Measurements from ENCODE around the gene COX6B1.

COX6B1 gene

DNA sequence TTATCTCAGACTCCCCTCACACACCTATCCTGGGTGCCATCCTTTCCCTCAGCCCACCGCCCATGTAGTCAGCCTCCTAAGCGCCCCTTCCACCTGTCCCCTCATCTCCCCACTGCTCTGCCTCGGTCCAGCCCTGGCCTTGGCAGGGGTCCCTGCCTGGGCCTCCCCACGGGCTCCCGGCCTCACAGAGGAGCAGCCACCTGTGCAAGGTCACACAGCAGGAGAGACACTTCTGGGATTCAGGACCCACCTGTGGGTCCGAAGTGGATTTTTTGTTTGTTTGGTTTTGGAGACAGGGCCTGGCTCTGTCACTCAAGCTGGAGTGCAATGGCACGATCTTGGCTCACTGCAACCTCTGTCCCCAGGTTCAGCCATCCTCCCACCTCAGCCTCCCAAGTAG is 17.5 kb downstream of the COX6B1 start:
- Histone ChIP-seq H3K27me3 (ENCODE audit: insufficient read depth, low read length, poor library complexity, severe bottlenecking) (no peaks in the 10 kb centered on the region), H3K4me3 (ENCODE audit: low read length, poor library complexity, severe bottlenecking) (no peak overlapping the region), H2AFZ (ENCODE audit: low read length) (no peak overlapping the region), H3K4me2 (ENCODE audit: low read depth, low read length, poor library complexity, severe bottlenecking) (no peak overlapping the region), H3F3A (ENCODE audit: low read depth) (no peaks in the 10 kb centered on the region), H4K20me1 (ENCODE audit: insufficient read depth, low read length, poor library complexity, severe bottlenecking) (no peaks in the 10 kb centered on the region), H3K9me2 (replicated peaks; ENCODE audit: low read depth, low read length) (no peaks in the 10 kb centered on the region), H3K4me1 (ENCODE audit: insufficient read depth, low read length, poor library complexity, severe bottlenecking) (no peaks in the 10 kb centered on the region), H3K9me3 (ENCODE audit: insufficient read depth, low read depth, low read length) (no peaks in the 10 kb centered on the region), H3K79me2 (ENCODE audit: insufficient read depth, low read length) (no peaks in the 10 kb centered on the region), H3K36me3 (ENCODE audit: insufficient read depth, low read length) (no peaks in the 10 kb centered on the region), H3K9ac (ENCODE audit: low read depth, low read length, poor library complexity, severe bottlenecking) (no peak overlapping the region)
- TF ChIP-seq, protein P1, sequence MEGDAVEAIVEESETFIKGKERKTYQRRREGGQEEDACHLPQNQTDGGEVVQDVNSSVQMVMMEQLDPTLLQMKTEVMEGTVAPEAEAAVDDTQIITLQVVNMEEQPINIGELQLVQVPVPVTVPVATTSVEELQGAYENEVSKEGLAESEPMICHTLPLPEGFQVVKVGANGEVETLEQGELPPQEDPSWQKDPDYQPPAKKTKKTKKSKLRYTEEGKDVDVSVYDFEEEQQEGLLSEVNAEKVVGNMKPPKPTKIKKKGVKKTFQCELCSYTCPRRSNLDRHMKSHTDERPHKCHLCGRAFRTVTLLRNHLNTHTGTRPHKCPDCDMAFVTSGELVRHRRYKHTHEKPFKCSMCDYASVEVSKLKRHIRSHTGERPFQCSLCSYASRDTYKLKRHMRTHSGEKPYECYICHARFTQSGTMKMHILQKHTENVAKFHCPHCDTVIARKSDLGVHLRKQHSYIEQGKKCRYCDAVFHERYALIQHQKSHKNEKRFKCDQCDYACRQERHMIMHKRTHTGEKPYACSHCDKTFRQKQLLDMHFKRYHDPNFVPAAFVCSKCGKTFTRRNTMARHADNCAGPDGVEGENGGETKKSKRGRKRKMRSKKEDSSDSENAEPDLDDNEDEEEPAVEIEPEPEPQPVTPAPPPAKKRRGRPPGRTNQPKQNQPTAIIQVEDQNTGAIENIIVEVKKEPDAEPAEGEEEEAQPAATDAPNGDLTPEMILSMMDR (conservative IDR thresholded peaks at IDR 0.05; ENCODE audit: low read length), result no peak
- no peak for TF ChIP-seq EZH2phosphoT487 (IDR thresholded peaks at IDR 0.05; ENCODE audit: borderline replicate concordance)

DNA sequence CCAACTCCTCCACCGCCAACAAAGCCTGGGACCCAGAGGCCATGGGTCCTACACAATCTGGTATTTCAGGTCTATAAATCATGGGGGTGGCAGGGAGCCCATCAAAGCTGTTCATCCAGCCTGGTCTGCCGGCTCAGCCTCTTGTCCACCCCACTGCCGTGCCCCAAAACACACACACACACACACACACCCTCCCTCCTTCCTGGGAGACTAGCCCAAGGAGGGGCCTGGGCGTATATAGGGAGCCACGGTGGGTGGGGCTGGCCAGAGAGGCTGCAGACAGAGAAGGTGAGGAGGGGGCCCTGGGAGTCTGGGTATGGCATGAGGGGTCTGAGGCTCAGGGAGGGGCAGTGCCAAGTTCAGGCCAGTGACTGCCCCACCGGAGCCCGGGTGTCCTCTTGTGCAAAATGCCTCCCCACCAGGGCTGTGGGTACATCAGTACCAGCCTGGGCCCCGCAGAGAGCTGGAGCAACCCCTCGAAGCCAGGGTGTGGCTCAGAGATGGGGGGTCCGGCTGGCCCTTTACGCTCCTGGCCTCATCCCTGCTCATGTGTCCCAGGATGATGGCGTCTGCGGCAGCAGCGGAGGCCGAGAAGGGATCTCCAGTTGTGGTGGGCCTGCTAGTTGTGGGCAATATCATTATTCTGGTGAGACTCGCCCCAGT is 18.3 kb downstream of the COX6B1 start, which contains the start of gene UPK1A:
TSS of gene UPK1A (plus strand) at position 267 of the 663 bp plus-strand sequence. CDS start at position 563, 296 bp downstream.
- Histone ChIP-seq H3K9me3 (ENCODE audit: insufficient read depth, low read depth, low read length) (no peaks in the 10 kb centered on the region), H4K20me1 (ENCODE audit: insufficient read depth, low read length, poor library complexity, severe bottlenecking) (no peaks in the 10 kb centered on the region), H3K4me1 (ENCODE audit: insufficient read depth, low read length, poor library complexity, severe bottlenecking) (no peaks in the 10 kb centered on the region), H3F3A (ENCODE audit: low read depth) (no peaks in the 10 kb centered on the region), H3K9me2 (replicated peaks; ENCODE audit: low read depth, low read length) (no peaks in the 10 kb centered on the region), H2AFZ (ENCODE audit: low read length) (no peak within 1 kb of the TSS), H3K4me2 (ENCODE audit: low read depth, low read length, poor library complexity, severe bottlenecking) (no peak within 1 kb of the TSS), H3K4me3 (ENCODE audit: low read length, poor library complexity, severe bottlenecking) (no peak within 1 kb of the TSS), H3K27me3 (ENCODE audit: insufficient read depth, low read length, poor library complexity, severe bottlenecking) (no peaks in the 10 kb centered on the region), H3K79me2 (ENCODE audit: insufficient read depth, low read length) (no peaks in the 10 kb centered on the region), H3K36me3 (ENCODE audit: insufficient read depth, low read length) (no peaks in the 10 kb centered on the region), H3K9ac (ENCODE audit: low read depth, low read length, poor library complexity, severe bottlenecking) (no peak within 1 kb of the TSS)
- TF ChIP-seq, protein P1 (conservative IDR thresholded peaks at IDR 0.05; ENCODE audit: low read length), result no peak
- TF ChIP-seq EZH2phosphoT487 (IDR thresholded peaks at IDR 0.05; ENCODE audit: borderline replicate concordance), result no peak

DNA sequence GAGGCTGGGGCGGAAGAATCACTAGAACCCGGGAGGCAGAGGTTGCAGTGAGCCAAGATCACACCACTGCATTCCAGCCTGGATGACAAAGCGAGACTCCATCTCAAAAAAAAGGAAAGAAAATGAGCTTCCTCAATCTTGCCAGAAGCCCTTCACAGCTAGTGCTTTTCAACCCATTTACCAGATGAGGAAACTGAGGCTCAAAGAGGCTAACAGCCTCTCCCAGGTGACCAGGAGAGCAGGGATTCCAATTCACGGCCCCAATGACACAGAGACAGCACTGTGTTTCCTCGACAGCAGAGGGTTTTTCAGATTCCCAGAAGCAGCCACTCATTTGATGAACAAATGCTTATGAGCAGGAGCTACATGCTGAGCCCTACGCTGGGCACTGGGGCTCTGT is 21.4 kb downstream of the COX6B1 start:
- H3K9me3 ChIP-seq (ENCODE audit: insufficient read depth, low read depth, low read length), result no peaks in the 10 kb centered on the region
- no peaks in the 10 kb centered on the region for H3K36me3 ChIP-seq (ENCODE audit: insufficient read depth, low read length)
- TF ChIP-seq, protein P1 (conservative IDR thresholded peaks at IDR 0.05; ENCODE audit: low read length), result no peak
- no peak for TF ChIP-seq EZH2phosphoT487 (IDR thresholded peaks at IDR 0.05; ENCODE audit: borderline replicate concordance)
- no peaks in the 10 kb centered on the region for H3K4me1 ChIP-seq (ENCODE audit: insufficient read depth, low read length, poor library complexity, severe bottlenecking)
- H3K79me2 ChIP-seq (ENCODE audit: insufficient read depth, low read length), result no peaks in the 10 kb centered on the region
- H3F3A ChIP-seq (ENCODE audit: low read depth), result no peaks in the 10 kb centered on the region
- no peak overlapping the region for H3K4me3 ChIP-seq (ENCODE audit: low read length, poor library complexity, severe bottlenecking)
- H3K9me2 ChIP-seq (replicated peaks; ENCODE audit: low read depth, low read length), result no peaks in the 10 kb centered on the region
- H4K20me1 ChIP-seq (ENCODE audit: insufficient read depth, low read length, poor library complexity, severe bottlenecking), result no peaks in the 10 kb centered on the region
- H3K27me3 ChIP-seq (ENCODE audit: insufficient read depth, low read length, poor library complexity, severe bottlenecking), result no peaks in the 10 kb centered on the region
- no peak overlapping the region for H2AFZ ChIP-seq (ENCODE audit: low read length)
- H3K4me2 ChIP-seq (ENCODE audit: low read depth, low read length, poor library complexity, severe bottlenecking), result no peak overlapping the region
- H3K9ac ChIP-seq (ENCODE audit: low read depth, low read length, poor library complexity, severe bottlenecking), result no peak overlapping the region
